Measurements from ENCODE around the gene SLIT3. TPM values are rescaled to one million over a fixed set of nuclear protein-coding genes. Genes with fewer than 3 reads are reported as not detected.

SLIT3 gene
- total RNA-seq, 1 donor from 2014 or later: 3.1 TPM

DNA sequence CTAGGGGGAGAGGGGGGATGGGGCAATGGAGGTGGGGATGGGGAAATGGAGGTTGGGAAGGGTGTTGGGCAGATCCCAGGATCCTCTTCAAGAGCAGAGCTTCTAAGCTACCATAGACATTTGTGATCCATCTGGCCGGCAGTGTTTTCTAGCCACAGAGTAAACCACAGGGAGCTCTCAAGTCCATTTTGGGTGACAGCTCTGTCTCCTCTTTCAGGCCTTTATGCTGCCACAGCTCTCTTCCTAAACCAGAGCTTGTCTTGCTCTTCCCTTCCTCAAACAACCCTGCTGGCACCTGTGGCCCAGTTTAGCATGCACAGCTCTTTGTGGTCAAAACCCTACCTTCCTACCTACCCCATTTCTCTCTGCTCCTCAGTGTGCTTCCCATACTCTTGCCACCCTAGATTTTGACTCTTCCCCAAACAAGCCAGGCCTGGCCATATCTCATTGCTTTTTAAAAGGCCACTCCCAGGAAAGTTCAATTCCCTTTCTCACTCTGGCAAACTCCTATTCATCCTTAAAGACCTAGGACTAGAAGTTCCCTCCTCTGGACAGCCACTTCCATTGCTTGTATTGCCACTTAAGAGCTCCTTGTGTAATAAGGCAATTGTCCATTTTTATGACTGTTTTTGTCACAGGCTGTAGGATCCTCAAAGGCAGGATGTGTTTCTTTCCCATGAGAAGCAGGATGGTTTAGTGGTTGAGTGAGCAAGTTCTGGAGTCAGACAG is 637.5 kb downstream of the SLIT3 start:
- no peak overlapping the region for H3K4me3 ChIP-seq (ENCODE audit: low read depth, low read length)
- TF ChIP-seq, protein P1, sequence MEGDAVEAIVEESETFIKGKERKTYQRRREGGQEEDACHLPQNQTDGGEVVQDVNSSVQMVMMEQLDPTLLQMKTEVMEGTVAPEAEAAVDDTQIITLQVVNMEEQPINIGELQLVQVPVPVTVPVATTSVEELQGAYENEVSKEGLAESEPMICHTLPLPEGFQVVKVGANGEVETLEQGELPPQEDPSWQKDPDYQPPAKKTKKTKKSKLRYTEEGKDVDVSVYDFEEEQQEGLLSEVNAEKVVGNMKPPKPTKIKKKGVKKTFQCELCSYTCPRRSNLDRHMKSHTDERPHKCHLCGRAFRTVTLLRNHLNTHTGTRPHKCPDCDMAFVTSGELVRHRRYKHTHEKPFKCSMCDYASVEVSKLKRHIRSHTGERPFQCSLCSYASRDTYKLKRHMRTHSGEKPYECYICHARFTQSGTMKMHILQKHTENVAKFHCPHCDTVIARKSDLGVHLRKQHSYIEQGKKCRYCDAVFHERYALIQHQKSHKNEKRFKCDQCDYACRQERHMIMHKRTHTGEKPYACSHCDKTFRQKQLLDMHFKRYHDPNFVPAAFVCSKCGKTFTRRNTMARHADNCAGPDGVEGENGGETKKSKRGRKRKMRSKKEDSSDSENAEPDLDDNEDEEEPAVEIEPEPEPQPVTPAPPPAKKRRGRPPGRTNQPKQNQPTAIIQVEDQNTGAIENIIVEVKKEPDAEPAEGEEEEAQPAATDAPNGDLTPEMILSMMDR (conservative IDR thresholded peaks at IDR 0.05; ENCODE audit: low read depth, low read length): no peak
- no peak for DNase-seq (ENCODE audit: low read depth)

DNA sequence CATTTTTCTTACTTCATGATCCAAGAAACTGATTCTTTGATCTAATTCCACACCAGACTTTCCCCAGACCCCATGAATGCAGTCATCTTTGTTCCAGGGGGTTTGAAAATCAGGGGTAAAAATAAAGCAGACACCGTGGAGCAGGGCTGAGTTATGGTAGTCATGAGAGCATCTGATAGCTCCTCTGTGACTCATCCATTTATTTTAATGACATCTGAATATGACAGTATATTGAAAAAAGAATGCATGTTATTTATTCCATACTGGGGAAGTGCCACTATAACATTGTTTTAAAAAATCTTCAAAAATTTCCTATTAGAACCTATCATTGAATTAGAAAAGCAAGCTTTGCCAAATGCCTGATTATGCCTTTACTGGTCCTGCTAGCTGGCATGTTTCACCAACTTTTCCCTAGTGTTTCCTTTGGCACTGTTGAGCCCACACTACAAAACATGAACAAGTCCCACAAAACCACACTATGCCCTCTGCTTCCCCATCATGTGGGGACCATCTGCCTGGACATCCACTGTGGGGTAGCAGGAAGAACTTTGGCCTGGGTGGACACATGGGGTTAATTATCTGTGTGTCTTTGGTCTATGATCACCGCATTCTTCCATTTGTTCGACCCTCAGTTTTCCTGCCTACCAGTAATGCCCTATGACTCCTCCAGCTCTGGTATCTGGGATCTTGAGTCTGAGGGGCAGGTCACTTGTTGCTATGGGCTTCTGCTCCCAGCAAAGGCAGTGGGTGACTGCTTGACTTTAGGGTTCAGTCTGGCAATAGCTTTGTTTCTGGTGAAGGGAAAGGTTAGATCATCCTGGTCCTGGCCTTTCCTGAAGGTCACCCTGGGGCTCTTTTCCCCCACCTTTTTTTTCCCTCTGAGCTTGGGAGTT is 639.1 kb downstream of the SLIT3 start:
- DNase-seq (ENCODE audit: low read depth): no peak

DNA sequence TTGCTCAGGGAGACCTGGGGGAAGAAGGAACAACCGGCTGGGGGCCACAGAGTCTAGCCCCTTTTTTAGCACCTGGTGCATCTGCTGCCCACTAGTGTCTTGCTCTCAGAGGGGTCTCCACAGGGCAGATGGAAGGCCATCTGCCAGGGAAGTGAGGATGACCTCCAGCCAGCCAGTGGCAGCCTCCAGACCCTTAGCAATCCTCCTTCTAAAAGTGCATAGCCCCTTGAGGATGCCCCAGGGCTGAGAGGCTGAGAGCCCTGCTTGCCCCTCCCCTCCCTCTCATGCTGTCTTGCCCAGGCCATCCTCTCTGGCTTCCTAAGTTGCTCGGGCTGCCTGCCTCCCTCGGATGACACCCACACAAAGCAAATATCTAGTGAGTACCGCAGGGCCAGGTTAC is 640.2 kb downstream of the SLIT3 start:
- no peak for DNase-seq (ENCODE audit: low read depth)
- no peak overlapping the region for H3K4me3 ChIP-seq (ENCODE audit: low read depth, low read length)
- TF ChIP-seq, protein P1 (conservative IDR thresholded peaks at IDR 0.05; ENCODE audit: low read depth, low read length): no peak

More for the DNA sequence above, 639.1 kb downstream of the SLIT3 start:
- TF ChIP-seq, protein P1 (conservative IDR thresholded peaks at IDR 0.05; ENCODE audit: low read depth, low read length): no peak
- no peak overlapping the region for H3K4me3 ChIP-seq (ENCODE audit: low read depth, low read length)

DNA sequence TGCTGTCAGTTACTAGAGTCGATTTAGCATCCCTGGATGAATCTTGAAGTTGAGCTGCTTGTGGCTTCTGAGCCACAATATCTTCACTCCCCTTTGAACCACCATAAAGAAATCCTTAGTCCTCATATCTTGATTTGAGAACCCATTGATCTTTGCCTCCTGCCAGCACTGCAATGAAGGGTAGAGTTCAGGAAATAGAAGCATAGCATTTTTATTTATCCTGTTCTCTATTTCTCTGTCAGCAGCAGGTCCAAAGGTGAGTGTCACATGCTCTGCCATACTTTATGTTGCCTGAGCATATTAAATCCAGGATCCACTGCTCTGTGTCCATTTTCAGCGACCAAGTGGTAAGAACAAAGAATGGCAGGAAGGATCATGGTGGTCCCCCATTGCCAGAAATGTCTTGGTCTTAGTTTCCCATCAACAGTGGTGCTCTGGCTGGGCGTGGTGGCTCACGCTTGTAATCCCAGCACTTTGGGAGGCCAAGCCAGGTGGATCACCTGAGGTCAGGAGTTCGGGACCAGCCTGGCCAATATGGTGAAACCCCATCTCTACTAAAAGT is 641.6 kb downstream of the SLIT3 start:
- H3K4me3 ChIP-seq (ENCODE audit: low read depth, low read length): no peak overlapping the region
- TF ChIP-seq, protein P1 (conservative IDR thresholded peaks at IDR 0.05; ENCODE audit: low read depth, low read length): no peak
- DNase-seq (ENCODE audit: low read depth): no peak

DNA sequence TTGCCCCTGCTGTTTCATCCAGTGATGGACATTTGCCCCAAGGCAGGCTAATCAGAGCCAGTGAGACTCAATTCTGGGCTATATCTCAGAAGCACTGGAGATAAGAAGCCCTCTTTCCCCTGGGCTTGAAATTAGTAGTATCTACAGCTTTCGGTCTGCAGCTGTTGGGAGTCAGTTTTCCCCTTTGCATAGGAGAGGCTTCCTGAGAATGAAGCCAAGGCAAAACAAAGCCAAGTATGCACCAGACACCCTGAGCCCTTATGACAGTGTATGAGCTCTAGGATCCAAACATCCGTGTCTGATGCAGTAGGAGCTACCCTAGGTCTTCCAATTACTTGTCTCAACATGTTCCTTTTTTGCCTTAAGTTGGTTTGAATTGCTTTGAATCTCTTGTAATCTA is 642.5 kb downstream of the SLIT3 start:
- no peak overlapping the region for H3K4me3 ChIP-seq (ENCODE audit: low read depth, low read length)
- TF ChIP-seq, protein P1 (conservative IDR thresholded peaks at IDR 0.05; ENCODE audit: low read depth, low read length): no peak
- DNase-seq (ENCODE audit: low read depth): no peak

DNA sequence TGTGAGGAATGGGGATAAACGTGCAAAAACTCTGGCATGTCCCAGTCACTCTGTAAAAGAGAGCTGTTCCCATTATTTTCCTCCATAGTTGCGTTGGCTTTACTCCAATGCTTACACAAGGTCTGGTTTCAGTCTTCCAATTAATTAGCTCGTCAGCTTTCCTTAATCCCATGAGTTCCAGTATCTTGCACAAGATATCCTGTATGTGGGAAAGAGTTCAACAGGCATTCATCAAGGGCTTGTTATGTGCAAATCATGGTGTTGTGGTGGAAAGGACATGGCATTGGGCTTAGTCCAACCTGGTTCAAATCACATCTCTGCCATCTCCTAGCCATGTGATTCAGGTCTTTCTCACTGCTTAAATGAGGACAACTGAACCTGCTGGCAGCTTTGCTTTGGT is 644.3 kb downstream of the SLIT3 start:
- H3K4me3 ChIP-seq (ENCODE audit: low read depth, low read length): no peak overlapping the region
- TF ChIP-seq, protein P1 (conservative IDR thresholded peaks at IDR 0.05; ENCODE audit: low read depth, low read length): no peak
- DNase-seq (ENCODE audit: low read depth): no peak
